Cardiac muscle cell (in vitro differentiated cells and primary cell): ENCODE measurements around the gene PDE7B. TPM values are rescaled to one million over a fixed set of nuclear protein-coding genes. Genes with fewer than 3 reads are reported as not detected.

Experiments
- DNase-seq, 2 donors: peaks; one replicate each; pipeline versions ENCODE4 v3.0.0 to v3.0.0-alpha.2; 2010 to 2017; ENCODE audit warnings: low read depth in 1 of 2, low spot score in 1 of 2
- H3K27ac ChIP-seq: fragments of 200-600 bp; sonication (generic); 2 replicates; pipeline ENCODE4 v1.5.1; 2016
- H3K27me3 ChIP-seq: fragments of 200-600 bp; sonication (generic); 2 replicates; pipeline ENCODE4 v1.6.0; 2016; ENCODE audit warnings: control low read depth
- H3K36me3 ChIP-seq: fragments of 200-600 bp; sonication (generic); 2 replicates; pipeline ENCODE4 v1.5.1; 2016; ENCODE audit warnings: control low read depth
- H3K4me1 ChIP-seq: fragments of 200-600 bp; sonication (generic); 2 replicates; pipeline ENCODE4 v1.8.1; 2017; ENCODE audit warnings: low read depth, mild to moderate bottlenecking, mixed run types
- H3K4me3 ChIP-seq: fragments of 200-600 bp; sonication (generic); 2 replicates; pipeline ENCODE4 v1.5.1; 2016; ENCODE audit warnings: mild to moderate bottlenecking
- H3K9me3 ChIP-seq: fragments of 200-600 bp; sonication (generic); 2 replicates; pipeline ENCODE4 v1.5.1; 2017; ENCODE audit warnings: low read depth, mild to moderate bottlenecking, control low read depth
- CTCF ChIP-seq: IDR thresholded peaks from 2 replicates; pipeline ENCODE4 v1.5.1; 2012; ENCODE audit warnings: low read depth, mild to moderate bottlenecking, low read length
- polyA plus RNA-seq: library from polyadenylated mRNA; unstranded; fragments of >200 nt; fragmentation: Nextera tagmentation; extraction: Ambion mirVana; gene quantifications from 2 replicates; pipeline ENCODE4 v1.2.1, GENCODE V29; 2016
- total RNA-seq: library from RNA; depleted of rRNA; stranded (reverse); fragments of >200 nt; gene quantifications from 2 replicates; pipeline ENCODE4 v1.2.3, GENCODE V29; 2016

PDE7B gene
- total and polyA plus RNA-seq, 2 experiments from 2014 or later: 0.04 to 0.60 TPM

GRCh38 chr6:135999393-135999792 is 147.9 kb downstream of the PDE7B start:
- no peaks in the 10 kb centered on the region for H3K36me3 ChIP-seq
- H3K4me1 ChIP-seq: no peaks in the 10 kb centered on the region
- no peaks in the 10 kb centered on the region for H3K27me3 ChIP-seq
- DNase-seq: no peak
- no peak overlapping the region for H3K27ac ChIP-seq
- no peaks in the 10 kb centered on the region for H3K9me3 ChIP-seq
- no peak overlapping the region for H3K4me3 ChIP-seq
- no peak for TF ChIP-seq CTCF

- H3K27ac ChIP-seq: no peak overlapping the region
- no peak for TF ChIP-seq CTCF
- no peak overlapping the region for H3K4me3 ChIP-seq
- no peaks in the 10 kb centered on the region for H3K36me3 ChIP-seq
- peaks cover 8% of the 10 kb centered on the region for H3K4me1 ChIP-seq
- H3K27me3 ChIP-seq: no peaks in the 10 kb centered on the region
- no peaks in the 10 kb centered on the region for H3K9me3 ChIP-seq
- DNase-seq: no peak
These were observed 155.8 kb downstream of the PDE7B start for GRCh38 chr6:136007345-136007744.

- no peaks in the 10 kb centered on the region for H3K9me3 ChIP-seq
- no peak overlapping the region for H3K27ac ChIP-seq
- H3K4me3 ChIP-seq: no peak overlapping the region
- H3K36me3 ChIP-seq: no peaks in the 10 kb centered on the region
- peak in 1 of 2 donors; percentile 79 for DNase-seq
- TF ChIP-seq CTCF: no peak
- H3K27me3 ChIP-seq: no peaks in the 10 kb centered on the region
- H3K4me1 ChIP-seq: peaks cover 29% of the 10 kb centered on the region
These were observed 160.0 kb downstream of the PDE7B start for GRCh38 chr6:136011475-136011874.

- Histone ChIP-seq H3K4me3 (no peak overlapping the region), H3K36me3 (no peaks in the 10 kb centered on the region), H3K27me3 (no peaks in the 10 kb centered on the region), H3K4me1 (peaks cover 29% of the 10 kb centered on the region), H3K27ac (peak overlapping the region; percentile 50), H3K9me3 (no peaks in the 10 kb centered on the region)
- no peak for TF ChIP-seq CTCF
- DNase-seq: peak; percentile 18 to 90
These were observed 160.8 kb downstream of the PDE7B start for GRCh38 chr6:136012198-136012887.

GRCh38 chr6:136012943-136013342 is 161.4 kb downstream of the PDE7B start:
- H3K27ac ChIP-seq: no peak overlapping the region
- H3K36me3 ChIP-seq: no peaks in the 10 kb centered on the region
- H3K9me3 ChIP-seq: no peaks in the 10 kb centered on the region
- no peak for DNase-seq
- no peak for TF ChIP-seq CTCF
- peaks cover 29% of the 10 kb centered on the region for H3K4me1 ChIP-seq
- no peaks in the 10 kb centered on the region for H3K27me3 ChIP-seq
- no peak overlapping the region for H3K4me3 ChIP-seq
